Measurements from ENCODE around the gene SVIL. TPM values are rescaled to one million over a fixed set of nuclear protein-coding genes. Genes with fewer than 3 reads are reported as not detected.

SVIL gene
- total RNA-seq, 1 experiment from 2014 or later, result 15.3 TPM

- peaks cover 33 to 34% of the 10 kb centered on the region in 2 experiments for H3K4me1 Mint-ChIP-seq
- no peak overlapping the region for H3K4ac ChIP-seq (ENCODE audit: low read depth, low read length)
- H3K36me3 Mint-ChIP-seq (ENCODE audit: insufficient read depth in 1 of 3, low read depth in 3 of 3), result peaks cover 0 to 8% (median 0%) of the 10 kb centered on the region in 3 experiments; a peak in 3 of 7 replicates
- H3T11ph ChIP-seq (ENCODE audit: low read length), result no peak overlapping the region
- no peak overlapping the region for H2AK5ac ChIP-seq (ENCODE audit: insufficient read length, low read length)
- H3K27me3 ChIP-seq (ENCODE audit: insufficient read depth, low read length), result no peaks in the 10 kb centered on the region
- H3K27ac ChIP-seq (ENCODE audit: insufficient read length, low read depth, low read length), result no peak overlapping the region
- no peak overlapping the region for H3K18ac ChIP-seq (ENCODE audit: insufficient read length, low read depth, low read length)
- no peaks in the 10 kb centered on the region for H3K79me2 ChIP-seq (ENCODE audit: insufficient read depth, low read length)
- no peak overlapping the region for H3K4me2 ChIP-seq (ENCODE audit: insufficient read depth, insufficient read length, low read length)
- H3K27me3 Mint-ChIP-seq (ENCODE audit: low read depth), result no peaks in the 10 kb centered on the region
- H3K56ac ChIP-seq (ENCODE audit: insufficient read length, low read depth, low read length), result no peak overlapping the region
- H4K20me1 ChIP-seq (ENCODE audit: control insufficient read depth, insufficient read depth, insufficient read length), result no peaks in the 10 kb centered on the region
- H4K91ac ChIP-seq (ENCODE audit: insufficient read length, low read depth, low read length), result no peak overlapping the region
- H2BK20ac ChIP-seq (ENCODE audit: low read depth, low read length, poor library complexity, severe bottlenecking), result no peak overlapping the region
- H2BK15ac ChIP-seq (ENCODE audit: low read depth, low read length), result no peak overlapping the region
- TF ChIP-seq CTCF (conservative IDR thresholded peaks at IDR 0.05), result no peak
- no peak overlapping the region for H2AFZ ChIP-seq (ENCODE audit: low read length)
- no peak overlapping the region for H4K5ac ChIP-seq (ENCODE audit: insufficient read length, low read depth, low read length)
- peak overlapping the region in 1 of 3 experiments; percentile 59; a peak in 1 of 7 replicates for H3K27ac Mint-ChIP-seq
- no peak overlapping the region for H3K14ac ChIP-seq (ENCODE audit: insufficient read depth, low read length)
- H2BK5ac ChIP-seq (ENCODE audit: insufficient read length, low read length), result no peak overlapping the region
- DNase-seq, result no peak
- no peak overlapping the region for H2BK12ac ChIP-seq (ENCODE audit: insufficient read length, low read depth, low read length)
- no peak overlapping the region for H3K9ac ChIP-seq (ENCODE audit: extremely low read depth, insufficient read length, low read length)
- no peaks in the 10 kb centered on the region for H3K9me3 ChIP-seq (ENCODE audit: control insufficient read depth, low read depth, low read length)
- H4K8ac ChIP-seq (replicated peaks; ENCODE audit: insufficient read length, low read depth, low read length), result no peak overlapping the region
- no peaks in the 10 kb centered on the region; the same call in 1 of the 2 replicates for H3K4me1 ChIP-seq (ENCODE audit: insufficient read depth, low read length)
- H2BK120ac ChIP-seq (ENCODE audit: low read depth, low read length, poor library complexity, severe bottlenecking), result no peak overlapping the region
- no peak overlapping the region for H3K23ac ChIP-seq (ENCODE audit: insufficient read length, low read depth, low read length)
- no peaks in the 10 kb centered on the region for H3K79me1 ChIP-seq (ENCODE audit: insufficient read depth, low read depth, low read length, poor library complexity, severe bottlenecking)
- no peaks in the 10 kb centered on the region for H3K23me2 ChIP-seq (ENCODE audit: insufficient read length, low read depth, low read length, poor library complexity, severe bottlenecking)
- whole genome bisulfite sequencing (ENCODE audit: extremely low coverage, insufficient read length, low lambda C conversion rate), result no CpG with 5 or more reads among the region's 14 CpGs
- H3K9me3 Mint-ChIP-seq, result no peaks in the 10 kb centered on the region
- H3K4me3 Mint-ChIP-seq, result no peak overlapping the region
These were observed 101.7 kb downstream of the SVIL start for GRCh38 chr10:29533046-29533445.
